Measurements from ENCODE around the gene THBD. TPM values are rescaled to one million over a fixed set of nuclear protein-coding genes. Genes with fewer than 3 reads are reported as not detected.
A peak's percentile ranks its signal among the peaks of the same experiment; 100 is the strongest.

THBD gene
- polyA plus RNA-seq (2013, experiment 1 of 2; ENCODE audit: insufficient read length), result 0.60 TPM
- polyA plus RNA-seq (2013, experiment 2 of 2; ENCODE audit: insufficient read length), result 0.70 TPM

GRCh38 chr20:23049201-23050075, at the start of gene THBD:
Gene THBD (minus strand): TSS chr20:23049672. CDS start chr20:23049504, 168 bp downstream.
- no peak for DNase-seq

GRCh38 chr20:23097636-23098580, 48.4 kb upstream of the THBD start:
- DNase-seq, result no peak

DNA sequence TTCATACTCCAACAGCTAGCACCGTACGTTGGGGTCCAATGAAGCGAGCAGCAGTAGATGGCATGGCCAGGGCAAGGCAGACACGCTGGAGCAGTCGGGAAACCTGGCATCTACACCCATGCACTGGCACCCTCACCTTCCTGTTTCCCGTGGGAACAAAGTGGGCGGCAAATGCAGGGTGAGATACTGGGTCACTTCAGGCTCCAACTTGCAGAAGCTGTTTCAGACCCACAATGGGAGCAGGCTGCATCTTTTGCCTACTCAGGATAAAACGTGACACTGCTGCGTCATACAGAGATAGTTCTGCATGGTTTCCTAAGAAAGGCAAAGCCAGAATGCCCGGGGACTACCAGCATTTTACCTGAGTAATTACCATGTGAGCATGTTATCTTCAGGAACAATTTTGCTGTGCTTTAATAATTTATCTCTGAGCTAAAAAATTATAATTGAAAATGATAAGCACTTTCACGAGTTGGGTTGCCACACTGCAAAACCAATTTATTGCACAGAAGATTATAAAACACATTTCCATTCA, 47.6 kb upstream of the THBD start:
- DNase-seq, result no peak

DNA sequence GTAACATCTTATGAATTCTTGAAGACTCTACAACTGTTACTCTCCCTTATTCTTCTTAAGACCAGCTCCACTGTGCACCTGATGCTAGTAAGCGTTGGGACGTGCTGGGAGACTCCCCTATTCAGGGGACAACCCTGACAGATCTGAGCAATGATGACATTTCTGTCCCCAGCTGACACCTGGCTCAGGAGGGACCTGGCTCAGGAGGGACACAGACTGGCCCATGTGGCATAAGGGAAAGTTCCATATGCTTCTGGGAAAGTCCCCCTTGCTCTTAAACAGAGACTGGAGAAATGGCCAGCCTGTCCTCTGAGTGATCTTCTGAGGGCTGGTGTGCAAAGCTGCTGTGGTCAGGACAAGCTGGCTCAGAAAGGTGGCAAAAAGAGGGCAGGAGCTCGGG, 46.6 kb upstream of the THBD start:
- DNase-seq, result no peak

DNA sequence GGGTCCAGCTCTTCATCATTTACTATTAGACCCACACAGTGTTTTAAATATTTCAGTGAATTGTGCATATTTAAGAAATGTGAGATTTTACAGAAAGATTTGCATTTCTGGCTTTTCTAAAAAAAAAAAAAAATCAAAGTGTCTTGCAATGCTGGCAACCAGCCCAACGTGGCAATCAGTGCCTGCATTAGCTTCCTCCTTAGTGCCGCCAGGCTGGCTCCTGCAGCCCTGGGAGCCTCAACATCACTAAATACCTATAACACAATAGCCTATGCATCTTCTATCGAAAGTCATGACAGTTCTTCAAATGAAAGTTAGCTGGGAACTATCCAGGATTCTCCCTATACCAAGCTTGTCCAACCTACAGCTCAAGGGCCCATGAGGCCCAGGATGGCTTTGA, 46.0 kb upstream of the THBD start:
- DNase-seq, result no peak

DNA sequence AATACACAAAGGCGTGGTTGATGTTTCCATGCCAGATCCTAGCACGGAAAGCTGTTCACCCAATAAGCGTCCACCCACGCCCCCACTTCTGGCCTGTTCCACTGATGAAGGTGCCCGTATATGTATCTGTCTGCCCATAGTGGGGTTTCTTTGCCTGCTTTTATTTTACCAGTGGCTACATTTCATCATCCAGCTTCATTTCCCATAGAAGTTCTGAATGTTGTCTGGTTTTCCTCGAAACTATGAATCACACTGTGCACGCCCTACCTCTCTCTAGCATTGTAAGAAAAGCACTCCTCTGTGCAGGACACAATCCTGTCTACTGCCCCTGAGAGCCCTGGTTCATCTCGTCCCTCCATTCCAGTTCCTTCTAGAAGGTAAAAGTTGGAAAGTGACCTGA, 45.5 kb upstream of the THBD start:
- no peak for DNase-seq

GRCh38 chr20:23094213-23094896, 44.9 kb upstream of the THBD start:
- no peak for DNase-seq

DNA sequence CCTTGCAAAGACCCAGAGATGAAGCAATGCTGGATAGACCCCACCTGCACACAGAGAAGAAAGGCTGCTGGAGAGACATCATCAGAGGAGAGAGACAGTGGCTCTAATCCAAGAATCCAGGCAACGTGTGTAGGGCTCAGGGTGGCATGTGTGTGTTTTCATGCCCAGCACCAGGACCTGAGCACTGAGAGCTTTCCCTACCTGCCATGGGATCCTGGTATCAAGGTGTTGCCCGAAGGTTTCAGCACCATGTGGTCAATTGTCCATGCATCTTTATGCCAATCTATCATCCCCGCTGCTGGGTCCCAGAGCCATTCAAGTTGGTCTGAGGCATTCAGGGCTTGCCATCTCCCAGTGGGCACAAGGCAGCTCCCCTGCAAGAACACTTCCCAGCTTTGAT, 44.1 kb upstream of the THBD start:
- no peak for DNase-seq

DNA sequence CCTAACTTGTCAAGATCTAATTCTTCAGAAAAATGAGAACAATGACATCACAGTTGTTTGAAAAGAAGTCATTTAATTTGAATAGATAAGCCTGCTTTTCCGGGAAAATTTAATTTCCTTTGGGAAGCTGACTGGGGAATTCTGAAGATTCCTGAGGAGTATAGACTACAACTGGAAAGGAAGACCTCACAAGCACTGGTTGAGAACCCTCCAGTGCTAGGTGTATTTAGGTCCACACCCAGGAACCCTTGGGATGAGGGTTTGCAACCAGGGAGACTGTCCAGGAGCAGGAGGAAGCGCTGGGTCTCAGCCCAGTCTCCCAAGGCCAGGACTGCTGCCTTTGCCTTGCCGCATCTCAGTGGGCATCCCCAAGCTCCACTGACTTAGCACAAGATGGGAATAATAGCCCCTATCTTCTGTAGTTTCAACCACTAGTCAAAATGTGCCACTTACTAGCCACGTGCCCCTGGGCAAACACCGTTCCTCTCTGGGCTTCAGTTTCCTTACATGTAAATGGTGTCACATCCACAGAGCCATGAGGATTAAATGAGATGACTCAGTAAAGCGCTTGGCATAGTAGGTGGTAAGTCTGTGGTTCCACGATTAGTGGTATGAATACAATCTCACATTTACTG, 43.5 kb upstream of the THBD start:
- no peak for DNase-seq

DNA sequence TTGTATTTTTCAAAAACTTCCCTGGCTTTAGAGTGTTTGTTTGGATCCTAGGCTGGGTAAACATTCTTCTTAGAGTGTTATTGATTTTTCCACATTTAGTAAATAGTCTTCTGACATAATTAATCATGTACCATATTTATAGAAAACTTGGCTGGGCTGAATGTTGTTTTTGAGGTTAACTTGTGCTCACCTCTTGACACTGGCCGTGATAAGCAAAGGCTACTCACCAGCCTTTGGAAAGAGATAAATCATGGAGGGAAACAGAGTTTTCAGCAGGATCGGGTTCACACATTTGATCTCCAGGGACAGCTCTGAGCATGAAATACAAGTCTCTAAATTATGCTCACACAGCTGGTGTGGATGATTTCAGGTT, 42.9 kb upstream of the THBD start:
- no peak for DNase-seq

GRCh38 chr20:23091721-23092383, 42.4 kb upstream of the THBD start:
- no peak for DNase-seq

DNA sequence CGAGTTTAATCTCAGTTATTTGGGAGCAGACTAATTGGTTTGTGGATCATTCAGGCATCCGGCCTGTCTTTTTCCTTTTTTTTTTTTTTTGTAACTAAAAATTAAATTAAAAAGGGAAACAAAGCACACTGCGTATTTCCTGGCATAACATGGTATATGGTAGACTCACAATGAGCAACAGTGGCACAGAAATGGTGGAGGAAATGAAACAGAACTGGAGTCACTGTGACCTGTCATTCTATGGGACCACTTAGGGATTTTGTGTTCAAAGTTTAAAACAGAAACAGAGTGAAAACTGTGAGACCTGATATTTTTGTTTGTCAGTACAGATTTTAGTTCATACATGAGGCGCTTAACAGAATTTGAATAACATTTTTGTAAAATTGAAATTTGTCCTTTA, 41.4 kb upstream of the THBD start:
- no peak for DNase-seq

GRCh38 chr20:23090147-23090546, 40.7 kb upstream of the THBD start:
- no peak for DNase-seq

- DNase-seq, result no peak
Measured at GRCh38 chr20:23088866-23089265, 39.4 kb upstream of the THBD start.

DNA sequence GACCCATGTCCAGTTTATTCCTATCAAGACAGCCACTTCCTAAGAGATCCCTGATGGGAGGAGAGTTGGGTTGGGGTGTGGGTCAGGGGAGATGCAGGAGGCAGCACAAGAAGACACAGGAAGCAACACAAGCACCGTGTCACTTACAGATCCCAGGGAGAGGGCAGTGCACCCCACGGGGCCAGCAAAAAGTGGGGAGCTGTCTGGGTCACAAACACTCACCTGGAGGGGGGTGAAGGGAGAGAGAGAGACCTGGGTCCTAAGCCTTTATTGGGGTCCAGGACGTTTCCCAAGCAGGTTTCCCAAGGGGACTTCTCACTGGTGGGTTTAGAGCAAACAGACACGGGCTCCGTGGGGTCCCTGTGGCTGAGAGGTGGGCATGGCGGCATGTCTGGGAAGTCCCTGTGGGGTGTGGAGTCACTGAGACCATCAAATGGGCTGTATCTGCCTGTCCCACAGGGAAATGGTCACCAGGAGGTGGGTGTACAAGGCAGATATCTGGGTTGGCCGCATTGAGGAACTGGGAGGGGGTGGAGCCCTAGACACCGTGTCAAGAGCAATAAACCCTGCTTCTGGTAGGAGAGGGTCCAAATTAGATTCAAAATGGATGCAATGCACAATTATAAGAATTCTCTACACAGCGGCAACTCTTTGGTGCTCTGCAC, 38.2 kb upstream of the THBD start:
- no peak for DNase-seq

- no peak for DNase-seq
Measured at GRCh38 chr20:23086931-23087411, 37.5 kb upstream of the THBD start.

DNA sequence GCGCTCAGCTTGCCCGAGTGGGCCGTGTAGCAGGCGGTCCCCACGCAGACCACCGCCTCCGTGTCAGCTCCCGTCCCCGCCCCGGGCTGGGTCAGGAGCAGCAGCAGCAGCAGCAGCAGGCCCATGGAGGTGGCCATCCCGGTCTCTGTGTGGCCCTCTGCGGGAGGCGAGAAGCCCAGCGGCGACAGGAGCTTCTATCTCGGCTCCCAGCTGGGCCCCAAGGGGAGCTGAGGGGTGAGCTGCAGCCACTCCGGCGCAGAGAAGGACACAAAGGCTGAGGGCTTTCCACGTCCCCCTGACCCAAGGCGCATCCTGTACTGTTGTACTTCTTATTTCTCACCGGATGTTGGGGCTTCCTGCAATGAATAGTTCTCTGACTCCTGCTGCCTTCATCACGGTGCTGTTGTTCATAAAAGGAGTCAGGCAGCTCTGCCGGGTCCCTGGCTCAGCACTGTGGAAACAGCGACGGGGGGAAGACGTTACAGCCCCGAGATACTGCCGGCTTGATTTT, 36.6 kb upstream of the THBD start, which contains the start of gene CD93:
Gene CD93, minus strand, starts transcription at position 269 of the 511 bp plus-strand sequence. Its CDS starts 132 bp downstream, at position 137.
- DNase-seq, result peak; percentile 41

DNA sequence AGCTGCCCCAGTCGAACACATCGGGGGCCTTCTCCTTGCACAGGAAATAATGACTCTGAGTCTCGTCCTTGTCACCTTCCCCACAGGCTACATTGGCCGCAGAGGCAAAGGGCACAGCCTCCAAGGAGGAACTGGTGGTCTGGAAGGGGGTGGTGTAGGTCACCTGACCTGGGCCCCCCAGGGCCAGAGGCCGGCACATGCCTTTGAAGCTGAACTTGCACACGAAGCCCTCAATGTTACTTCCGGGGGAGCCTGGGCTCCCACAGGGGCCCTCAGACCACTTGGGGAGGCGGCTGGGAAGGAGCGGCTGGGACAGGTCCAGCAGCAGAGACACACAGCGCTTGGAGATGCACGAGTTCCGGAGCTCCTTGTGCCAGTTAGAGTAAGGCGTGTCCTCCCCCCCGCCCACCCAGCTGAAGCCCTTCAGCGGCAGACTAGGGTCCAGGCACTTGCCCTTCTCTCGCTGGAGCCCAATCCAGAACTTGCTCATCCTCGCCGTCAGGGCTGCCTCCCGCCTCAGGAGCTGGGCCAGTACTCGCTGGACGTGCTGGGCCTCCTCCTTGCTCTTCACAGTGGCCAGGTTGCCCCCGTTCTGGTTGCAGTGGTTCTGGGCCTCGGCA, 36.1 kb upstream of the THBD start:
- no peak for DNase-seq

GRCh38 chr20:23084845-23085365, 35.4 kb upstream of the THBD start:
- DNase-seq, result no peak
